Kidney epithelial cell (primary cell): Measurements from ENCODE around the gene MRPL37. TPM values are rescaled to one million over a fixed set of nuclear protein-coding genes. Genes with fewer than 3 reads are reported as not detected.
"Not testable (repeated sequence)": the region's sequence is repeated elsewhere in the genome, so short reads cannot be mapped to it uniquely, and the experiment has no call there.

ENCODE experiments used
- DNase-seq: peaks from one replicate; pipeline ENCODE4 v3.0.0-alpha.2; 2010; ENCODE audit warnings: low read depth
- H3K27me3 ChIP-seq: 2 replicates; pipeline ENCODE4 v1.6.0; 2011; ENCODE audit warnings: low read length; ENCODE audit not compliant: control insufficient read depth, insufficient read depth
- H3K36me3 ChIP-seq: 2 replicates; pipeline ENCODE4 v1.5.1; 2011; ENCODE audit warnings: low read length; ENCODE audit not compliant: control insufficient read depth, insufficient read depth
- H3K4me3 ChIP-seq: 2 replicates; pipeline ENCODE4 v1.5.1; 2011; ENCODE audit warnings: low read depth, mild to moderate bottlenecking, control low read depth, low read length
- CTCF ChIP-seq: IDR thresholded peaks from 2 replicates; pipeline ENCODE4 v1.5.1; 2011; ENCODE audit warnings: mild to moderate bottlenecking, moderate library complexity, low read length, control low read depth, inconsistent platforms; ENCODE audit not compliant: insufficient read depth, poor library complexity, severe bottlenecking
- total RNA-seq: library from RNA; depleted of rRNA; stranded (reverse); fragments of >200 nt; gene quantifications from 2 replicates; pipeline ENCODE4 v1.2.3, GENCODE V29; 2015

MRPL37 gene
- total RNA-seq, 1 donor from 2014 or later: 124 TPM

- Histone ChIP-seq H3K36me3 (no peaks in the 10 kb centered on the region), H3K27me3 (no peaks in the 10 kb centered on the region), H3K4me3 (no peak overlapping the region)
- peak; percentile 55 for DNase-seq
- no peak for TF ChIP-seq CTCF
These were observed 27.2 kb downstream of the MRPL37 start for GRCh38 chr1:54227091-54227602.

DNA sequence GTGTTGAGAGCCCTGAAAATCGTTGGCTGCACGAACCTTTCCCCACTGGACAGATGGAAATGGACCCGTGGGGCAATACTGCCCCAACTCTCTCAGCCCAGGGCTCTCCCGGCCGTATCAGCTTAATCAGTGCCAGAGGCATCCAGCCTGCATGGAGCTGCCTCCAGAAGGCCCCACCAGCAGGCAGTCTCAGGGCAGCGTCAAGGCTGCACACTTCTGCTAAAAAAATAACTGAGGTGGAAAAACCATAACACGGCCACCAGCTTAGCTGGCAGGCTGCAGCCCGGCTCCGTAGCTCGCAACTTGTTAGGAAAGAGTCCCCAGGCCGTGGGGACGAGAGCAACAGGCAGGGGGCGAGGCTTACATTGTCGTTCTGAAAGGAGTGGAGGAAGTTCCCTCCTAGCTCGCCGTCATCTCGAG is 27.9 kb downstream of the MRPL37 start:
- DNase-seq: no peak
- Histone ChIP-seq H3K36me3 (no peaks in the 10 kb centered on the region), H3K4me3 (no peak overlapping the region), H3K27me3 (no peaks in the 10 kb centered on the region)
- TF ChIP-seq CTCF: no peak

DNA sequence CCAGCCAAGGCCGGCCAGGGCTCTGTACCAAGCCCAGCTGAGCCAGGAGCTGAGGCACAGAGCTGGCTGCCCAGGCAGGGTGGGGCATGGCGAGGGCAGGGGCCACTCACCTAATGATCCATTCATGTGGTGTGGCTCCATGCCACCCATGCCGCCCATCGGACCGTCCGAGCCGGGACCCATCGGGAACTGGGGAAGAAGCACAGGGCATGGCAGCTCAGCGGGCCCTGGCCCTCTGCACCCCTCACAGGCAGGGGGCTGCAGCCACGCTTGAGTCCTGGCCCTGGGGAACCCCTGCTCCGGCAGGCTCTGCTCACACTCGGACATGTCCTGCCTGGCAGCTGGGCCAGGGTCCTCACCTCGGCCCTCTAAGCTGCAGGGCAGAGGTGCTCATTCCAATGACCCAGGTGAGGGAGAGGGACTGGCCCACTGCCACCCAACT is 28.7 kb downstream of the MRPL37 start:
- no peak for TF ChIP-seq CTCF
- no peak overlapping the region for H3K4me3 ChIP-seq
- no peak for DNase-seq
- no peaks in the 10 kb centered on the region for H3K36me3 ChIP-seq
- H3K27me3 ChIP-seq: no peaks in the 10 kb centered on the region

DNA sequence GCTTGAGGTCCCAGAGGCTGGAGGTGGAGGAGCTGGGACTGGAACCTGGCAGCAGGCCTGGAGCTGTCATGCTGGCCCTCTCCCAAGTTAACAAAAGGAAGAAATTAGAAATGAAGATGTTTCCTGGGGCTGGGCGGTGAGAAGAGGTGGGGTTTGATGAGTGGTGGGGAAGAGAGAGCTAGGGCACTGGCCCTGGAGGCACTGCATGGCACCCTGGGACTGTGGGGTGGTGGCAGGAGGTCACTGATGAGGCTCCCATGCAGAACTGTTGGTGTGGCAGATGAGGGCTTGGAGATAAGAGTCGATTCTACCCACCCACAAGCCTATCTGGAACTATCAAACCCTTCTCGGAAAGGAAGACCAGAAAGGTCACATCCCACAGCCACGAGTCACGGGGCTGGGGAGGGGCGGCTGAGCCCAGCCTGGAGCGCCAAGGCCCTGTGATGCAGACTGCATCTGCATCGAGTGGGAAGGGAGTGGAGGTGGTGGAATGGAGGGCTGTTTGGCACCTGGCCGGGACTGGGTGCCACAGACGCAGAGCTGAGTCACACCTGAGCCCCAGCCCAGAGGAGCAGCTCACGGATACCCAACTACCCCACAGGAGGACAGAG is 29.4 kb downstream of the MRPL37 start:
- Histone ChIP-seq H3K27me3 (no peaks in the 10 kb centered on the region), H3K36me3 (no peaks in the 10 kb centered on the region), H3K4me3 (no peak overlapping the region)
- no peak for TF ChIP-seq CTCF
- peak; percentile 38 for DNase-seq

- H3K36me3 ChIP-seq: no peaks in the 10 kb centered on the region
- no peak overlapping the region for H3K4me3 ChIP-seq
- TF ChIP-seq CTCF: no peak
- no peaks in the 10 kb centered on the region for H3K27me3 ChIP-seq
- no peak for DNase-seq
These were observed 30.8 kb downstream of the MRPL37 start for GRCh38 chr1:54230507-54231339.

DNA sequence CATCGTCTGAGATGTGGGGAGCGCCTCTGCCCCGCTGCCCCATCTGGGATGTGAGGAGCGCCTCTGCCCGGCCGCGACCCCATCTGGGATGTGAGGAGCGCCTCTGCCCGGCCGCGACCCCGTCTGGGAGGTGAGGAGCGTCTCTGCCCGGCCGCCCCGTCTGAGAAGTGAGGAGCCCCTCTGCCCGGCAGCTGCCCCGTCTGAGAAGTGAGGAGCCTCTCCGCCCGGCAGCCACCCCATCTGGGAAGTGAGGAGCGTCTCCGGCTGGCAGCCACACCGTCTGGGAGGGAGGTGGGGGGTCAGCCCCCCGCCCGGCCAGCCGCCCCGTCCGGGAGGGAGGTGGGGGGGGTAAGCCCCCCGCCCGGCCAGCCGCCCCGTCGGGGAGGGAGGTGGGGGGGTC is 33.2 kb downstream of the MRPL37 start:
- DNase-seq, H3K4me3 ChIP-seq, H3K27me3 ChIP-seq, H3K36me3 ChIP-seq: not testable (repeated sequence)
